ENCODE results near the gene TMEM62. TPM values are rescaled to one million over a fixed set of nuclear protein-coding genes. Genes with fewer than 3 reads are reported as not detected.

Gene TMEM62
- total and polyA plus RNA-seq, 9 of the 15 experiments (the other 6 are each of a cell fraction or from before 2014, with no cell fraction given), result 4.4 to 16.6 (median 11.1) TPM

DNA sequence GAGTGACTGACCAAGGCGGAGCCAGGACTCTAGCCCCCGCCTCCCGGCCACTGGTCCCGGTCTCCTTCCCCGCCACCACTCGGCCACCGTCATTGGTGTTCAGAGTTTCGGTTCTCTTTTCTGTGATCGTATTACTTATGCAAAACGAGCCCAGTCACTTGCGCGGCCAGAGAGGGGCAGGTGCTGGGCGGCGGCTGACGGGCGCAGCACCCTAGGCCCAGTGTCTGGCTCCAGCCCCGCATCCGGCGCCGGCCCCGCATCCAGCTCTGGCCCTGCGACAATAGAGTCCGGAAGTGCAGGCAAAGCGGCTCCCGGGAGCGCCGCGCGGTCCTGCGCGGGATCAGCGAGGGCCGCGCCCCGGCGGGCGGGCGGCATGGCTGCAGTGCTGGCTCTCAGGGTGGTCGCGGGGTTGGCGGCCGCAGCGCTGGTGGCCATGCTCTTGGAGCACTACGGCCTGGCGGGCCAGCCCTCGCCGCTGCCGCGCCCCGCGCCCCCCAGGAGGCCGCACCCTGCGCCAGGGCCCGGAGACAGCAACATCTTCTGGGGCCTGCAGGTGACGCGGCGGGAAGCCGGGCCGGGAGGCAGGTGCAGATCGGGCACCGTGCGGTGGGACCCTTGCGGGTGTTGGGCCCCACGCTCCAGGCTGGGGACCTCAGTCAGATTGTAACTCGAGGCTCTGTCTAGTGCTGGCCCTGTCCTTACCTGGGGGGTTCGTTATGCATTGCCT lies at the start of gene TMEM62 (continued):
- no peak for TF ChIP-seq HIVEP1 (CRISPR knock-in tag; IDR thresholded peaks at IDR 0.05)
- no peak for TF ChIP-seq ZNF140 (CRISPR knock-in tag; IDR thresholded peaks at IDR 0.05)
- TF ChIP-seq FOXA3 (CRISPR knock-in tag; conservative IDR thresholded peaks at IDR 0.05 in 1 of 2, IDR thresholded peaks at IDR 0.05 in 1 of 2), result 0 out of 4 replicates have a peak, but pooled peaks of 1 of the 2 experiments have one; percentile 39
- TF ChIP-seq MCM5 (IDR thresholded peaks at IDR 0.05; ENCODE audit: low read depth), result no peak
- 0 out of 2 replicates have a peak, but pooled peaks have one; percentile 17 for TF ChIP-seq IRF1 (CRISPR knock-in tag; IDR thresholded peaks at IDR 0.05; ENCODE audit: borderline replicate concordance)
- no peak for TF ChIP-seq ZNF175 (CRISPR knock-in tag; IDR thresholded peaks at IDR 0.05; ENCODE audit: low read depth)
- TF ChIP-seq SNRNP70 (optimal IDR thresholded peaks at IDR 0.05; ENCODE audit: low read depth, low read length), result no peak
- no peak for TF ChIP-seq EWSR1 (IDR thresholded peaks at IDR 0.05; ENCODE audit: borderline replicate concordance, low read depth, partially characterized antibody)
- no peak for TF ChIP-seq TAL1 (IDR thresholded peaks at IDR 0.05)
- peak; percentile 81 for TF ChIP-seq SMAD4 (CRISPR knock-in tag; conservative IDR thresholded peaks at IDR 0.05)
- TF ChIP-seq ZNF124 (CRISPR knock-in tag; IDR thresholded peaks at IDR 0.05), result no peak
- peak; percentile 69; the same call in 1 of the 2 replicates for TF ChIP-seq ZNF830 (CRISPR knock-in tag; IDR thresholded peaks at IDR 0.05)
- no peak for TF ChIP-seq HNRNPUL1 (IDR thresholded peaks at IDR 0.05; ENCODE audit: low read length)
- TF ChIP-seq NBN (IDR thresholded peaks at IDR 0.05; ENCODE audit: low read depth), result no peak
- TF ChIP-seq ZNF778 (CRISPR knock-in tag; IDR thresholded peaks at IDR 0.05), result no peak
- TF ChIP-seq NR2C2 (CRISPR knock-in tag; IDR thresholded peaks at IDR 0.05), result no peak
- TF ChIP-seq NR2C2 (tag; IDR thresholded peaks at IDR 0.05), result peak; percentile 72
- TF ChIP-seq PTRF (tag; IDR thresholded peaks at IDR 0.05), result no peak
- peak; percentile 65 for TF ChIP-seq ZBTB33 (CRISPR knock-in tag; IDR thresholded peaks at IDR 0.05)
- peak; percentile 38; the same call in 1 of the 2 replicates for TF ChIP-seq PML (IDR thresholded peaks at IDR 0.05; ENCODE audit: low read length)
- TF ChIP-seq, protein P1, sequence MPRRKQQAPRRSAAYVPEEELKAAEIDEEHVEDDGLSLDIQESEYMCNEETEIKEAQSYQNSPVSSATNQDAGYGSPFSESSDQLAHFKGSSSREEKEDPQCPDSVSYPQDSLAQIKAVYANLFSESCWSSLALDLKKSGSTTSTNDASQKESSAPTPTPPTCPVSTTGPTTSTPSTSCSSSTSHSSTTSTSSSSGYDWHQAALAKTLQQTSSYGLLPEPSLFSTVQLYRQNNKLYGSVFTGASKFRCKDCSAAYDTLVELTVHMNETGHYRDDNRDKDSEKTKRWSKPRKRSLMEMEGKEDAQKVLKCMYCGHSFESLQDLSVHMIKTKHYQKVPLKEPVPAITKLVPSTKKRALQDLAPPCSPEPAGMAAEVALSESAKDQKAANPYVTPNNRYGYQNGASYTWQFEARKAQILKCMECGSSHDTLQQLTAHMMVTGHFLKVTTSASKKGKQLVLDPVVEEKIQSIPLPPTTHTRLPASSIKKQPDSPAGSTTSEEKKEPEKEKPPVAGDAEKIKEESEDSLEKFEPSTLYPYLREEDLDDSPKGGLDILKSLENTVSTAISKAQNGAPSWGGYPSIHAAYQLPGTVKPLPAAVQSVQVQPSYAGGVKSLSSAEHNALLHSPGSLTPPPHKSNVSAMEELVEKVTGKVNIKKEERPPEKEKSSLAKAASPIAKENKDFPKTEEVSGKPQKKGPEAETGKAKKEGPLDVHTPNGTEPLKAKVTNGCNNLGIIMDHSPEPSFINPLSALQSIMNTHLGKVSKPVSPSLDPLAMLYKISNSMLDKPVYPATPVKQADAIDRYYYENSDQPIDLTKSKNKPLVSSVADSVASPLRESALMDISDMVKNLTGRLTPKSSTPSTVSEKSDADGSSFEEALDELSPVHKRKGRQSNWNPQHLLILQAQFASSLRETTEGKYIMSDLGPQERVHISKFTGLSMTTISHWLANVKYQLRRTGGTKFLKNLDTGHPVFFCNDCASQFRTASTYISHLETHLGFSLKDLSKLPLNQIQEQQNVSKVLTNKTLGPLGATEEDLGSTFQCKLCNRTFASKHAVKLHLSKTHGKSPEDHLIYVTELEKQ (CRISPR knock-in tag; IDR thresholded peaks at IDR 0.05), result no peak
- no peak for TF ChIP-seq MCM7 (IDR thresholded peaks at IDR 0.05)
- no peak for TF ChIP-seq POU5F1 (IDR thresholded peaks at IDR 0.05; ENCODE audit: borderline replicate concordance, low read depth, low read length, partially characterized antibody)
- peak; percentile 84 for TF ChIP-seq GATAD2B (IDR thresholded peaks at IDR 0.05; ENCODE audit: borderline replicate concordance)

Data from K562 (cell line).